Smooth muscle cell (in vitro differentiated cells): ENCODE results near the gene MYCL. TPM values are rescaled to one million over a fixed set of nuclear protein-coding genes. Genes with fewer than 3 reads are reported as not detected.
"Not testable (repeated sequence)": the region's sequence is repeated elsewhere in the genome, so short reads cannot be mapped to it uniquely, and the experiment has no call there.

Experiments used
- DNase-seq: peaks from one replicate; lab custom pipeline; 2025; ENCODE audit not compliant: unreplicated experiment; lab: John Stamatoyannopoulos, UW
- H2AFZ ChIP-seq: fragments of 200-600 bp; sonication (generic); 2 replicates; pipeline ENCODE4 v1.6.0; 2016; ENCODE audit warnings: antibody characterized with exemption, low read depth, mild to moderate bottlenecking
- H3F3A ChIP-seq: fragments of 200-600 bp; sonication (generic); 2 replicates; pipeline ENCODE4 v1.6.0; 2017; ENCODE audit warnings: antibody characterized with exemption, low read depth
- H3K27ac ChIP-seq: fragments of 200-600 bp; sonication (generic); 2 replicates; pipeline ENCODE4 v1.5.1; 2016; ENCODE audit warnings: low read depth, mild to moderate bottlenecking
- H3K27me3 ChIP-seq: fragments of 200-600 bp; sonication (generic); 2 replicates; pipeline ENCODE4 v1.6.1; 2016; ENCODE audit warnings: low read depth, mild to moderate bottlenecking
- H3K36me3 ChIP-seq: fragments of 200-600 bp; sonication (generic); 2 replicates; pipeline ENCODE4 v1.5.1; 2016; ENCODE audit warnings: low read depth
- H3K4me1 ChIP-seq: fragments of 200-600 bp; sonication (generic); 2 replicates; pipeline ENCODE4 v1.5.1; 2016; ENCODE audit warnings: low read depth
- H3K4me2 ChIP-seq: fragments of 200-600 bp; sonication (generic); 2 replicates; pipeline ENCODE4 v1.6.0; 2016; ENCODE audit warnings: mild to moderate bottlenecking
- H3K4me3 ChIP-seq: fragments of 200-600 bp; sonication (generic); 2 replicates; pipeline ENCODE4 v1.5.1; 2016; ENCODE audit warnings: mild to moderate bottlenecking
- H3K79me2 ChIP-seq: fragments of 200-600 bp; sonication (generic); 2 replicates; pipeline ENCODE4 v1.6.0; 2016; ENCODE audit warnings: low read depth, mild to moderate bottlenecking
- H3K9ac ChIP-seq: fragments of 200-600 bp; sonication (generic); 2 replicates; pipeline ENCODE4 v1.6.0; 2016; ENCODE audit warnings: low read depth
- H3K9me3 ChIP-seq: fragments of 200-600 bp; sonication (generic); replicated peaks from 2 replicates; pipeline ENCODE4 v1.5.1; 2016; ENCODE audit warnings: low read depth
- H4K20me1 ChIP-seq: fragments of 200-600 bp; sonication (generic); 2 replicates; pipeline ENCODE4 v1.6.0; 2016; ENCODE audit warnings: low read depth
- WGBS: methylation state at CpG from one replicate; pipeline ENCODE4 v1.1.7; 2016; ENCODE audit warnings: low lambda C conversion rate; 5-methylcytosine and 5-hydroxymethylcytosine counted together
- polyA plus RNA-seq: library from polyadenylated mRNA; unstranded; fragments of >200 nt; fragmentation: Nextera tagmentation; extraction: Ambion mirVana; gene quantifications from 2 replicates; pipeline ENCODE4 v1.2.1, GENCODE V29; 2016
- total RNA-seq: library from RNA; depleted of rRNA; stranded (reverse); fragments of >200 nt; gene quantifications from 2 replicates; pipeline ENCODE4 v1.2.3, GENCODE V29; 2014
- TF ChIP-seq, protein P1 (sequence below): fragments of 200-600 bp; sonication (generic); IDR thresholded peaks from 2 replicates; pipeline ENCODE4 v1.5.1; 2017; ENCODE audit warnings: borderline replicate concordance, mild to moderate bottlenecking, antibody characterized with exemption; ENCODE audit not compliant: insufficient read depth, poor library complexity, severe bottlenecking

Gene MYCL
- total and polyA plus RNA-seq, 2 experiments from 2014 or later: 0.98 to 4.5 TPM

DNA sequence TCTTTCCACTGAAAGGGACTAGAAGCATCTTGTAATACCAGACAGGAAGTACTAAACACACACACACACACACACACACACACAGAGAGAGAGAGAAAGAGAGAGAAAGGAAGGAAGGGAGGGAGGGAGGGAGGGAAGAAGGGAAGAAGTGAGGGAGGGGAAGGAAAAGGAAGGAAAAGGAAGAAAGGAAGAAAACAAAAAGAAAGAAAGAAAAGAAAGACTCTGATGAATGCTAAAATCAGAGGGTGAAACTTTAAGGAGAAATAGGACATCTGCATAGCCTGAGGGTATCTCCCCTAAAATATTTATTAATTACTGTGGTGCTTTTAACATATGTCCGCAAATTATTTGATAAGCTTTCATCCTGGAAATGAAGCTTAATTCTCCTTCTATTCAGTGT, 29.0 kb downstream of the MYCL start:
- Histone ChIP-seq H3K4me3 (no peak overlapping the region), H3K36me3 (no peaks in the 10 kb centered on the region), H3F3A (no peaks in the 10 kb centered on the region), H3K4me1 (no peaks in the 10 kb centered on the region), H3K79me2 (peaks cover 87% of the 10 kb centered on the region), H3K4me2 (no peak overlapping the region), H3K9me3 (no peaks in the 10 kb centered on the region), H3K27me3 (no peaks in the 10 kb centered on the region), H2AFZ (no peak overlapping the region), H4K20me1 (peaks cover 85% of the 10 kb centered on the region), H3K9ac (no peak overlapping the region), H3K27ac (no peak overlapping the region)
- WGBS: 94% methylated on average over 1 of the region's 1 CpG
- no peak for DNase-seq
- TF ChIP-seq, protein P1, sequence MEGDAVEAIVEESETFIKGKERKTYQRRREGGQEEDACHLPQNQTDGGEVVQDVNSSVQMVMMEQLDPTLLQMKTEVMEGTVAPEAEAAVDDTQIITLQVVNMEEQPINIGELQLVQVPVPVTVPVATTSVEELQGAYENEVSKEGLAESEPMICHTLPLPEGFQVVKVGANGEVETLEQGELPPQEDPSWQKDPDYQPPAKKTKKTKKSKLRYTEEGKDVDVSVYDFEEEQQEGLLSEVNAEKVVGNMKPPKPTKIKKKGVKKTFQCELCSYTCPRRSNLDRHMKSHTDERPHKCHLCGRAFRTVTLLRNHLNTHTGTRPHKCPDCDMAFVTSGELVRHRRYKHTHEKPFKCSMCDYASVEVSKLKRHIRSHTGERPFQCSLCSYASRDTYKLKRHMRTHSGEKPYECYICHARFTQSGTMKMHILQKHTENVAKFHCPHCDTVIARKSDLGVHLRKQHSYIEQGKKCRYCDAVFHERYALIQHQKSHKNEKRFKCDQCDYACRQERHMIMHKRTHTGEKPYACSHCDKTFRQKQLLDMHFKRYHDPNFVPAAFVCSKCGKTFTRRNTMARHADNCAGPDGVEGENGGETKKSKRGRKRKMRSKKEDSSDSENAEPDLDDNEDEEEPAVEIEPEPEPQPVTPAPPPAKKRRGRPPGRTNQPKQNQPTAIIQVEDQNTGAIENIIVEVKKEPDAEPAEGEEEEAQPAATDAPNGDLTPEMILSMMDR: no peak

DNA sequence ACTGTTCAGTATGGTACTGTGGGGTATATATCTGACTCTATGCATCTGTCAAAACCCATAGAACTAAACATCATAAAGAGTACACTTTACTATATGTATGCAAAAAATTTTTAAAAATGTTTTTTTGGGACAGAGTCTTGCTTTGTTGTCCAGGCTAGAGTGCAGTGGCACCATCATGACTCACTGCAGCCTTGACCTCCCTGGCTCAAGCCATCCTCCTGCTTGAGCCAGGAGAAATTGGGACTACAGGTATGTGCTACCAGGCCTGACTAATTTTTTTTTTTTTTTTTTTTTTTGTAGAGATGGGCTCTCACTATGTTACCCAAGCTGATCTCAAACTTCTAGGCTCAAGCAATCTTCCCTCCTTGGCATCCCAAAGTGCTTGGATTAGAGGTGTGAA, 29.9 kb downstream of the MYCL start:
- Histone ChIP-seq H3K9ac (no peak overlapping the region), H3K9me3 (no peaks in the 10 kb centered on the region), H2AFZ (no peak overlapping the region), H4K20me1 (peaks cover 86% of the 10 kb centered on the region), H3K27ac (no peak overlapping the region), H3K36me3 (no peaks in the 10 kb centered on the region), H3K4me3 (no peak overlapping the region), H3F3A (no peaks in the 10 kb centered on the region), H3K4me2 (no peak overlapping the region), H3K27me3 (no peaks in the 10 kb centered on the region), H3K4me1 (no peaks in the 10 kb centered on the region), H3K79me2 (peaks cover 80% of the 10 kb centered on the region)
- DNase-seq: no peak
- TF ChIP-seq, protein P1: no peak

DNA sequence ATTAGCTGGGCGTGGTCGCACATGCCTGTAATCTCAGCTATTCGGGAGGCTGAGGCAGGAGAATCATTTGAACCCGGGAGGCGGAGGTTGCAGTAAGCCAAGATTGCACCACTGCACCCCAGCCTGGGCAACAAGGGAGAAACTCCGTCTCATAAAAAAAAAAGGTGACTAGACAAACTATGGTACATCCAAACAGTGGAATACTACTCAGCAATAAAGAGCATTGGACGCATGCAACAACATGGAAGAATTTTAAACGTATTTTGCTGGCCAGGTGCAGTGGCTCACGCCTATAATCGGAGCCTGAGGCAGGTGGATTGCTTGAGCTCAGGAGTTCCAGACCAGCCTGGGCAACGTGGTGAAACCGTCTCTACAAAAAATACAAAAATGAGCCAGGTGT, 30.7 kb downstream of the MYCL start:
- not testable (repeated sequence) for H3K4me1 ChIP-seq, H2AFZ ChIP-seq, DNase-seq, H3K27ac ChIP-seq, H3K27me3 ChIP-seq, H3K4me3 ChIP-seq, H3K9me3 ChIP-seq, H3K9ac ChIP-seq, H3K4me2 ChIP-seq, H3F3A ChIP-seq, H3K36me3 ChIP-seq
- Histone ChIP-seq H3K79me2 (peaks cover 79% of the 10 kb centered on the region), H4K20me1 (peaks cover 87% of the 10 kb centered on the region)
- 98% methylated on average over 12 of the region's 12 CpGs for WGBS

DNA sequence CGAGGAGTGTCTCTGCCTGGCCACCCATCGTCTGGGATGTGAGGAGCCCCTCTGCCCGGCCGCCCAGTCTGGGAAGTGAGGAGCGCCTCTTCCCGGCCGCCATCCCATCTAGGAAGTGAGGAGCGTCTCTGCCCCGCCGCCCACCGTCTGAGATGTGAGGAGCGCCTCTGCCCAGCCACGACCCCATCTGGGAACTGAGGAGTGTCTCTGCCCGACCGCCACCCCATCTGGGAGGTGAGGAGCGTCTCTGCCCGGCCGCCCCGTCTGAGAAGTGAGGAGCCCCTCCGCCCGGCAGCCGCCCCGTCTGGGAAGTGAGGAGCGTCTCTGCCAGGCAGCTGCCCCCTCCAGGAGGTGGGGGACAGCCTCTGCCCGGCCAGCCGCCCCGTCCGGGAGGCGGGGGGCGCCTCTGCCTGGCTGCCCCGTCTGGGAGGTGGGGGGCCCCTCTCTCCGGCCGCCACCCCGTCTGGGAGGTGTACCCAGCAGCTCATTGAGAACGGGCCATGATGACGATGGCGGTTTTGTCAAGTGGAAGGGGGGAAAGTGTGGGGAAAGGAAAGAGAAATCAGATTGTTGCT, 32.1 kb downstream of the MYCL start:
- H2AFZ ChIP-seq: not testable (repeated sequence)
- 98% methylated on average over 15 of the region's 37 CpGs for WGBS

DNA sequence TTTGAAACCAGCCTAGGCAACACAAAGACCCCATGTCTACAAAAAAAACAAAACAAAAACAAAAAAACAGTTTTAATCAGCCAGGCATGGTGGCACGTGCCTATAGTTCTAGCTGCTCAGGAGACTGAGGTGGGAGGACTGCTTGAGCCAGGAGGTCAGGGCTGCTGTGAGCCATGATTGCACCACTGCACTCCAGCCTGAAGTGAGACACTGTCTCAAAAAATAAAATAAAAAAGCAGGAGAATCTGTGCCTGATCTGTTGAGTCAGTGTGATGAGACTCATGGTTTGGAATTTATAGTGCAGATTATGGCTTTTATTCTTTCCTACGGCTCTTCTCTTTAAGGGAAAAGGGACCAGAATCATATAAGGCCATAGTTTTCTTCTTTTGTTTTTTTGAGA, 35.0 kb downstream of the MYCL start:
- 28% methylated on average over 2 of the region's 2 CpGs for WGBS
- H3K27me3 ChIP-seq: no peaks in the 10 kb centered on the region
- no peak overlapping the region for H2AFZ ChIP-seq
- no peaks in the 10 kb centered on the region for H3K4me1 ChIP-seq
- peak overlapping the region; percentile 61 for H3K4me2 ChIP-seq
- H3K9ac ChIP-seq: no peak overlapping the region
- H3K9me3 ChIP-seq: no peaks in the 10 kb centered on the region
- no peaks in the 10 kb centered on the region for H3F3A ChIP-seq
- DNase-seq: no peak
- H3K27ac ChIP-seq: peak overlapping the region; percentile 78
- H3K4me3 ChIP-seq: no peak overlapping the region
- peaks cover 87% of the 10 kb centered on the region for H4K20me1 ChIP-seq
- TF ChIP-seq, protein P1: no peak
- H3K36me3 ChIP-seq: no peaks in the 10 kb centered on the region
- H3K79me2 ChIP-seq: peaks cover 76% of the 10 kb centered on the region

More for the DNA sequence above, 32.1 kb downstream of the MYCL start:
- H3K27me3 ChIP-seq, H3K4me2 ChIP-seq, H3K27ac ChIP-seq, H3K36me3 ChIP-seq, H3K4me1 ChIP-seq, H3F3A ChIP-seq, H3K9me3 ChIP-seq, H3K9ac ChIP-seq, DNase-seq, H3K4me3 ChIP-seq: not testable (repeated sequence)
- Histone ChIP-seq H4K20me1 (peaks cover 87% of the 10 kb centered on the region), H3K79me2 (peaks cover 78% of the 10 kb centered on the region)
